Subcutaneous abdominal adipose tissue (tissue), 5 donors: ENCODE data around the gene GLRX5.

Experiments
- H3K27ac ChIP-seq: one replicate; pipeline ENCODE4 v1.7.0; 2013; ENCODE audit warnings: low read depth, mild to moderate bottlenecking, inconsistent platforms, low read length, moderate library complexity
- H3K27me3 ChIP-seq, 5 donors: one replicate each; pipeline ENCODE4 v1.7.0; 2013; ENCODE audit warnings: low read length in 5 of 5, inconsistent platforms in 1 of 5; ENCODE audit not compliant: control insufficient read depth in 5 of 5, insufficient read depth in 4 of 5
- H3K36me3 ChIP-seq, 5 donors: one replicate each; pipeline ENCODE4 v1.7.0; 2013; ENCODE audit warnings: low read length in 5 of 5; ENCODE audit not compliant: control insufficient read depth in 5 of 5, insufficient read depth in 5 of 5
- H3K4me1 ChIP-seq, 5 donors: one replicate each; pipeline ENCODE4 v1.7.0; 2013; ENCODE audit warnings: low read length in 5 of 5, mild to moderate bottlenecking in 3 of 5, moderate library complexity in 1 of 5; ENCODE audit not compliant: control insufficient read depth in 5 of 5, insufficient read depth in 5 of 5
- H3K4me3 ChIP-seq, 5 donors: one replicate each; pipeline ENCODE4 v1.7.0; 2013; ENCODE audit warnings: low read length in 5 of 5, low read depth in 1 of 5
- H3K9ac ChIP-seq, 5 donors: one replicate each; pipeline ENCODE4 v1.7.0; 2013; ENCODE audit warnings: low read length in 5 of 5, mild to moderate bottlenecking in 4 of 5, moderate library complexity in 3 of 5
- H3K9me3 ChIP-seq, 5 donors: one replicate each; pipeline ENCODE4 v1.7.0; 2013; ENCODE audit warnings: low read length in 5 of 5; ENCODE audit not compliant: control insufficient read depth in 5 of 5
- donor health status: healthy.
- donor health status: healthy.
- donor health status: healthy.
- donor health status: healthy.
- donor health status: healthy.

The GLRX5 gene

GRCh38 chr14:95549656-95550585, 15.1 kb downstream of the GLRX5 start:
- Histone ChIP-seq H3K9me3 (peaks cover 0 to 4% (median 0%) of the 10 kb centered on the region in 5 donors), H3K4me3 (no peak overlapping the region), H3K27ac (no peak overlapping the region), H3K9ac (no peak overlapping the region), H3K4me1 (peaks cover 0 to 11% (median 7%) of the 10 kb centered on the region in 5 donors), H3K36me3 (peaks cover 0 to 4% (median 3%) of the 10 kb centered on the region in 5 donors), H3K27me3 (no peaks in the 10 kb centered on the region)

GRCh38 chr14:95551435-95551834, 16.6 kb downstream of the GLRX5 start:
- peaks cover 0 to 3% (median 2%) of the 10 kb centered on the region in 5 donors for H3K36me3 ChIP-seq
- H3K4me3 ChIP-seq: no peak overlapping the region
- no peak overlapping the region for H3K9ac ChIP-seq
- H3K27ac ChIP-seq: no peak overlapping the region
- H3K27me3 ChIP-seq: no peaks in the 10 kb centered on the region
- H3K9me3 ChIP-seq: peaks cover 0 to 4% (median 0%) of the 10 kb centered on the region in 5 donors
- H3K4me1 ChIP-seq: peaks cover 0 to 11% (median 7%) of the 10 kb centered on the region in 5 donors

DNA sequence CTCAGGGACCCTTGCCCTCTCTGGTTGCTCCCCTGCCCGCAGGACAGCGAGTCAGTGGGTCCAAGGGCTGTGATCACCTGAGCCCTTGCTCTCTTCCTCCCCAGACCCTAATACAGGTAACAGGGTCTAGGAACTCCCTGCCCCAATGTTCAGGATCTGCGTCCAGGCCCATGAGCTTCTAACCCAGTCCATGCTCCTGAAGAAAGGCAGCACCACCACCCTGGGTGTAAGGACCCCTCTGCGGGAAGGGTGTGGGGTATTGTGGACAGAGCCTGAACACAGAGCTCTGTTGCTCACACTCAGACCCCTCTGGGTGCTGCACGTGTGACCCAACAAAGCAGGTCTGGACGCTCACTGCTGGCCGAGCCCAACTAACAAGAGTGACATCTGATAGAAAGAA, 18.3 kb downstream of the GLRX5 start:
- no peaks in the 10 kb centered on the region for H3K27me3 ChIP-seq
- H3K4me1 ChIP-seq: peaks cover 0 to 11% (median 6%) of the 10 kb centered on the region in 5 donors
- peaks cover 0 to 2% (median 0%) of the 10 kb centered on the region in 5 donors for H3K36me3 ChIP-seq
- no peak overlapping the region for H3K4me3 ChIP-seq
- H3K9ac ChIP-seq: no peak overlapping the region
- H3K9me3 ChIP-seq: peaks cover 0 to 4% (median 0%) of the 10 kb centered on the region in 5 donors
- no peak overlapping the region for H3K27ac ChIP-seq

DNA sequence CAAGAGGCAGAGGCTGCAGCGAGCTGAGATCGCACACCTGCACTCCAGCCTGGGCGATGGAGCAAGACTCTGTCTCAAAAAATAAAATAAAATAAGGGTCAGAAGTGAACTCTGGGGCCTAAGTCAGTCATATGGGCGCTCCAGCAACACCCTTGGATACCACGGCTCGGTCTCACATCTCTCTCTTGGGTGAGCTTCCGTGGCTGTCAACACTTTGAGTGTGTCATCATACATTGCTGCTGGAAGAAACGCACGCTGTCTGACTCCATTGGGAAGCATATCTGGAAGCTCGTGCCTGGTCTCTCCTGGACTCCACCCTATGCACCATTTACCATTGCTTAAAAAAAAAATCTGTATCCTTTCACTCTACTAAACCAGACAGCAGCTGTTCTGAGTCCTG, 20.2 kb downstream of the GLRX5 start:
- no peaks in the 10 kb centered on the region for H3K27me3 ChIP-seq
- no peak overlapping the region for H3K27ac ChIP-seq
- peaks cover 0 to 4% (median 0%) of the 10 kb centered on the region in 5 donors for H3K9me3 ChIP-seq
- H3K4me1 ChIP-seq: peaks cover 0 to 4% (median 0%) of the 10 kb centered on the region in 5 donors
- no peak overlapping the region for H3K9ac ChIP-seq
- H3K36me3 ChIP-seq: peaks cover 0 to 1% (median 0%) of the 10 kb centered on the region in 5 donors
- H3K4me3 ChIP-seq: no peak overlapping the region

DNA sequence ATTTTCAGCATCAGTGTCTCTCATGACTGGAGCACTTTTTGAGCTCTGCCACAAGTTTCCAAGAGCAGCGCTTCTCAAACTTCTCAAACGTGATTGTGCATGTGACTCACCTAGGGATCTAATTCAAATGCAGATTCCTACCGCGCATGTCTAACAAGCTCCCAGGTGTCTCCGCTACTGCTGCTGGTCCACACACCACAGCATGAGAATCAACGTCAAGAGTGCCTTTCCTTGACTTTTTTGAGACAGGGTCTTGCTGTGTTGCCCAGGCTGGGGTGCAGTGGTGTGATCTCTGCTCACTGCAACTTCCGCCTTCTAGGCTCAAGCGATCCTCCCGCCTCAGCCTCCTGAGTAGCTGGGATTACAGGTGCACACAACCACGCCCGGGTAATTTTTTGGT, 22.4 kb downstream of the GLRX5 start:
- H3K9me3 ChIP-seq: no peaks in the 10 kb centered on the region

DNA sequence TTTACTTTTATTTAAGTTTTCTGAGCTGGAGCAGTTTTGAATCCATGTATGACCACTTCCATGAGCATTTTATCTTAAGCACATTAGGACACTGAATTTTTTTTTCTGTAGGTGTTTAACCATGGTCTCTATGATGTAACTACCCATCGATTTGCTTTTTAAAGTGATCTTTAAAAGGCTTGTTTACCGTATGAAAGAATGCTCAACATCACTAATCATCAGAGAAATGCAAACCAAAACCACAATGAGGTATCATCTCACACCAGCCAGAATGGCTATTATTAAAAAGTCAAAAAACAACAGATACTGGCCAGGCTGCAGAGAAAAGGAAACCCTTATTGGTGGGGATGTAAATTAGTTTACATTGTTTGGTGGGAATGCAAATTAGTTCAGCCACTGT, 23.0 kb downstream of the GLRX5 start:
- Histone ChIP-seq H3K4me3 (no peak overlapping the region), H3K27ac (no peak overlapping the region), H3K4me1 (peaks cover 0 to 2% (median 0%) of the 10 kb centered on the region in 5 donors), H3K27me3 (no peaks in the 10 kb centered on the region), H3K9ac (no peak overlapping the region), H3K36me3 (no peaks in the 10 kb centered on the region), H3K9me3 (no peaks in the 10 kb centered on the region)

More for the DNA sequence above, 22.4 kb downstream of the GLRX5 start:
- Histone ChIP-seq H3K4me3 (no peak overlapping the region), H3K4me1 (no peaks in the 10 kb centered on the region), H3K27me3 (no peaks in the 10 kb centered on the region), H3K9ac (no peak overlapping the region), H3K36me3 (no peaks in the 10 kb centered on the region), H3K27ac (no peak overlapping the region)

DNA sequence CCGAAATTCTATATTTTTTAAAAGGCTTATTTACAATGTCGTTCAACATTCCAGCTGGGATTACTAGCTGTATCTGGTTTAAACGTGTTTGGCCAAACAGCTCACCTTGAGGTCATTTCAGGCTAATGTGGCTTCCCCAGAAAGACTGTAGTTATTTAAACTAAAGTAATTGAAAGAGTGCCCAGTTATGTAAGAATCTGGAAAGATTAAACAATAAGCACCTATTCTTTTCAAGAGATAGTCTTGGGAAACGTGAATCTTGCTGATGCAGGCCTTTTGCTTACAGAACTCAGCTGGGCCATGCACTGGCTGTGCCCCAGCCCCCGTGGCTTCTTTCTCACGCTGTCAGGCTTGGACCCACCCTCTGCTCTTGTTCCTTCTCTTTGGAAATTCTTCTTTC, 24.4 kb downstream of the GLRX5 start:
- peaks cover 0 to 6% (median 4%) of the 10 kb centered on the region in 5 donors for H3K4me1 ChIP-seq
- H3K27me3 ChIP-seq: no peaks in the 10 kb centered on the region
- no peak overlapping the region for H3K4me3 ChIP-seq
- H3K36me3 ChIP-seq: no peaks in the 10 kb centered on the region
- no peaks in the 10 kb centered on the region for H3K9me3 ChIP-seq
- H3K9ac ChIP-seq: no peak overlapping the region
- H3K27ac ChIP-seq: no peak overlapping the region

DNA sequence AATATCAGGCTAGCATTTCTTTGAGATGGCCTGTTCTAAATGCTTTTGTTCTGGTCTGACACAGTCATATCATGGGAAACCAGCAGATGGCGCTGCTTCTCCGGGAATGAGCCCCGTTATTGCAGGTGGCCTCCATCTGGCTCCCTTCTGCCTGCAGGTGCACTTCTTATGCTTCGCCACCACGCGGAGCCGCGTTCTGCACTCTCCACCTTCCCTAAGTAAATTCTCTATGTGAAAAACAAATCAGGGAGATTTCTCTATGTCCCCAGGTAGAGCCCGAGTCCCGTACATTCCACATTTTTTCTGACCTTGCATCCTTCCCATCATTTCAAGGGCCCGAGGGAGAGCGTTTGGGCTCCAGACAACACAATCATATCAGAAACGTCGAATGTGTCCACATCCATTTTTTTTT, 26.2 kb downstream of the GLRX5 start:
- peaks cover 0 to 6% (median 4%) of the 10 kb centered on the region in 5 donors for H3K4me1 ChIP-seq
- no peak overlapping the region for H3K4me3 ChIP-seq
- H3K27ac ChIP-seq: no peak overlapping the region

DNA sequence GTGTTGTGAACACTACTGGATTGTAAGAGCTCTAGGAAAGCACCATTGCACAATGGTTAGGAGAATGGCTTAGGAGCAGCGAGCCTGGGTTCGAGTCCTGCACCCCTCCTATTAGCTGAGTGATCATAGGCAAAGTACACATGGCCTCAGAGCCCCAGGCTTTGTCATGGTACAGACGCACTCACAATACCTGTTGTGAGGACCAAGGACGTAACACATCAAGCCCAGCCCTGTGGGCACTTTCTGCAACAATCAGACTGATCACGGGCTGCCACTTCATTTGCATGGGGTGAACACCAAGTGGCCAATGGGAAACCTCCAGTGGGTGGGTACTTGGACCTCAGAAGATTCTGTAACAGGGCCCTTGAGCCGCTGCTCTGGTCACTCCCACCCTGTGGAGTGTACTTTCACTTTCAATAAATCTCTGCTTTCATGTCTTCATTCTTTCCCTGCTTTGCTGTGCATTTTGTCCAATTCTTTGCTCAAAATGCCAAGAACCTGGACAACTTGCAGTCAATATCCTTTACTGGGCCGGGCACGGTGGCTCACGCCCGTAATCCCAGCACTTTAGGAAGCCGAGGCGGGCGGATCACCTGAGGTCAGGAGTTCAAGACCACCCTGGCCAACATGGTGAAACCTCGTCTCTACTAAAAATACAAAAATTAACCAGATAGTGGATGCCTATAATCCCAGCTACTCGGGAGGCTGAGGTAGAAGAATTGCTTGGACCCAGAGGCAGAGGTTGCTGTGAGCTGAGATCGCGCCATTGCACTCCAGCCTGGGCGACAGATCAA, 28.2 kb downstream of the GLRX5 start:
- no peak overlapping the region for H3K27ac ChIP-seq
- H3K4me1 ChIP-seq: peaks cover 0 to 6% (median 4%) of the 10 kb centered on the region in 5 donors
- peak overlapping the region; percentile 31 to 45 (median 39) for H3K4me3 ChIP-seq
- no peaks in the 10 kb centered on the region for H3K27me3 ChIP-seq
- no peak overlapping the region for H3K9ac ChIP-seq
- H3K9me3 ChIP-seq: no peaks in the 10 kb centered on the region
- no peaks in the 10 kb centered on the region for H3K36me3 ChIP-seq

More for the DNA sequence above, 26.2 kb downstream of the GLRX5 start:
- Histone ChIP-seq H3K36me3 (no peaks in the 10 kb centered on the region), H3K9me3 (no peaks in the 10 kb centered on the region), H3K9ac (no peak overlapping the region), H3K27me3 (no peaks in the 10 kb centered on the region)

DNA sequence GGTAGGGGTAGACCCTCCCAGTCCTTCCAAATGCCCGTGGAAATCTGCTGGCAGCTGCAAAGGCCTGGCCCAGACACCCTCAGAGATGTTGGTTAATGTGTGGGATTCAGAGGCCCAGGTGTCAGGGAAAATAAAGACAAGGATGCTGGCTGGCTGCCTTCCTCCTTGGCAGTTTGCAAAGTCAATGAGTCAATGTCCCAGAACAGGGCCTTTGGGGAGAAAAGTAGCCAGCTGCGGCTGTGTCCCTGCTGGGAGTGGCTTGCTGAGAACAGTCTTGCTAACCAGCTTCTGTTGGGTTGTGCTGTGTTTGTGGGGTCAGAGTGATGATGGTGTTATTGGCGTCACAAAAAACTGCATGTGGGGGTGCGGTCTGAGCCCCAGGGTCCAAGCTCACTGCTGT, 29.2 kb downstream of the GLRX5 start:
- Histone ChIP-seq H3K27ac (no peak overlapping the region), H3K36me3 (no peaks in the 10 kb centered on the region), H3K9me3 (no peaks in the 10 kb centered on the region), H3K9ac (no peak overlapping the region), H3K27me3 (no peaks in the 10 kb centered on the region), H3K4me1 (peaks cover 0 to 6% (median 4%) of the 10 kb centered on the region in 5 donors), H3K4me3 (no peak overlapping the region)
